Germinal center (tissue), 1 donor: ENCODE results near the gene TRAIP.
"Not testable (repeated sequence)": the region's sequence is repeated elsewhere in the genome, so short reads cannot be mapped to it uniquely, and the experiment has no call there.

Experiments used
- DNase-seq: peaks from one replicate; pipeline ENCODE4 v3.0.0; 2012; ENCODE audit warnings: mixed read lengths, low spot score

The TRAIP gene

GRCh38 chr3:49856181-49857005 is at the start of gene TRAIP:
TSS of gene TRAIP (minus strand) at chr3:49856564. CDS start at chr3:49856453, 111 bp downstream.
- DNase-seq: peak; percentile 100

- not testable (repeated sequence) for DNase-seq
Measured at GRCh38 chr3:49904448-49904847, 48.1 kb upstream of the TRAIP start.

GRCh38 chr3:49903451-49904424 is 47.4 kb upstream of the TRAIP start, which contains the start of gene MST1R:
TSS of gene MST1R (minus strand) at chr3:49903873. CDS start at chr3:49903609, 264 bp downstream.
- peak; percentile 94 for DNase-seq

GRCh38 chr3:49902511-49903345 is 46.4 kb upstream of the TRAIP start:
- DNase-seq: no peak

- no peak for DNase-seq
Measured at GRCh38 chr3:49901366-49902339, 45.3 kb upstream of the TRAIP start.

GRCh38 chr3:49900491-49901153 is 44.3 kb upstream of the TRAIP start:
- no peak for DNase-seq

- DNase-seq: peak; percentile 38
Measured at GRCh38 chr3:49899815-49900214, 43.5 kb upstream of the TRAIP start.

- no peak for DNase-seq
Measured at GRCh38 chr3:49898991-49899390, 42.6 kb upstream of the TRAIP start.

- DNase-seq: no peak
Measured at GRCh38 chr3:49896345-49896744, 40.0 kb upstream of the TRAIP start.

- no peak for DNase-seq
Measured at GRCh38 chr3:49895791-49896190, 39.4 kb upstream of the TRAIP start.

GRCh38 chr3:49889296-49889695 is 32.9 kb upstream of the TRAIP start:
- no peak for DNase-seq

GRCh38 chr3:49886922-49887265 is 30.5 kb upstream of the TRAIP start:
- no peak for DNase-seq

GRCh38 chr3:49883998-49884397 is 27.6 kb upstream of the TRAIP start:
- no peak for DNase-seq

- DNase-seq: no peak
Measured at GRCh38 chr3:49882166-49882565, 25.8 kb upstream of the TRAIP start.

GRCh38 chr3:49880581-49881315 is 24.4 kb upstream of the TRAIP start:
- no peak for DNase-seq

- no peak for DNase-seq
Measured at GRCh38 chr3:49879721-49880120, 23.4 kb upstream of the TRAIP start.

GRCh38 chr3:49878686-49879085 is 22.3 kb upstream of the TRAIP start:
- DNase-seq: no peak

- no peak for DNase-seq
Measured at GRCh38 chr3:49877716-49878115, 21.4 kb upstream of the TRAIP start.

GRCh38 chr3:49876567-49876966 is 20.2 kb upstream of the TRAIP start:
- no peak for DNase-seq
